8988T (cell line): ENCODE measurements around the gene ITIH5.

Experiments
- DNase-seq: peaks from one replicate; pipeline ENCODE4 v3.0.0; 2011

ITIH5 gene

GRCh38 chr10:7626283-7626682 is 40.5 kb downstream of the ITIH5 start:
- no peak for DNase-seq

- no peak for DNase-seq
Measured at GRCh38 chr10:7625836-7626235, 40.9 kb downstream of the ITIH5 start.

- no peak for DNase-seq
Measured at GRCh38 chr10:7625009-7625408, 41.8 kb downstream of the ITIH5 start.

GRCh38 chr10:7622969-7623368 is 43.8 kb downstream of the ITIH5 start:
- no peak for DNase-seq

- no peak for DNase-seq
Measured at GRCh38 chr10:7618461-7618860, 48.3 kb downstream of the ITIH5 start.

GRCh38 chr10:7611909-7612308 is 54.9 kb downstream of the ITIH5 start:
- DNase-seq: no peak

GRCh38 chr10:7610651-7611389 is 55.9 kb downstream of the ITIH5 start:
- DNase-seq: no peak

- DNase-seq: no peak
Measured at GRCh38 chr10:7610026-7610425, 56.7 kb downstream of the ITIH5 start.

- no peak for DNase-seq
Measured at GRCh38 chr10:7609556-7609955, 57.2 kb downstream of the ITIH5 start.

GRCh38 chr10:7608001-7608400 is 58.8 kb downstream of the ITIH5 start:
- no peak for DNase-seq

- DNase-seq: no peak
Measured at GRCh38 chr10:7606951-7607404, 59.8 kb downstream of the ITIH5 start.

- DNase-seq: no peak
Measured at GRCh38 chr10:7605565-7606295, 61.0 kb downstream of the ITIH5 start.

GRCh38 chr10:7601023-7601656 is 65.6 kb downstream of the ITIH5 start:
- DNase-seq: no peak

- DNase-seq: no peak
Measured at GRCh38 chr10:7598771-7599170, 68.0 kb downstream of the ITIH5 start.

GRCh38 chr10:7596356-7596755 is 70.4 kb downstream of the ITIH5 start:
- DNase-seq: no peak

- no peak for DNase-seq
Measured at GRCh38 chr10:7593905-7594304, 72.9 kb downstream of the ITIH5 start.

- DNase-seq: no peak
Measured at GRCh38 chr10:7593063-7593462, 73.7 kb downstream of the ITIH5 start.

- no peak for DNase-seq
Measured at GRCh38 chr10:7592627-7593026, 74.1 kb downstream of the ITIH5 start.

GRCh38 chr10:7590271-7590670 is 76.5 kb downstream of the ITIH5 start:
- DNase-seq: no peak

GRCh38 chr10:7589748-7590147 is 77.0 kb downstream of the ITIH5 start:
- no peak for DNase-seq

GRCh38 chr10:7587865-7588188 is 78.9 kb downstream of the ITIH5 start:
- DNase-seq: no peak

- no peak for DNase-seq
Measured at GRCh38 chr10:7587168-7587864, 79.5 kb downstream of the ITIH5 start.

- no peak for DNase-seq
Measured at GRCh38 chr10:7585228-7585627, 81.5 kb downstream of the ITIH5 start.

- no peak for DNase-seq
Measured at GRCh38 chr10:7583626-7584025, 83.1 kb downstream of the ITIH5 start.
